RPMI7951 (cell line): ENCODE measurements around the gene CHRNG. TPM values are rescaled to one million over a fixed set of nuclear protein-coding genes. Genes with fewer than 3 reads are reported as not detected.
A peak's percentile ranks its signal among the peaks of the same experiment; 100 is the strongest.

Experiments used
- DNase-seq: peaks from one replicate; pipeline ENCODE4 v3.0.0-alpha.2; 2012; ENCODE audit warnings: low read depth
- total RNA-seq: library from RNA; depleted of rRNA; stranded (reverse); fragments of >200 nt; shearing (Covaris generic); gene quantifications from 2 replicates; pipeline ENCODE4 v1.2.3, GENCODE V29; 2014; rRNA removed

CHRNG gene
- total RNA-seq = not detected in 2 replicates

GRCh38 chr2:232539298-232540231 is at the start of gene CHRNG:
TSS of gene CHRNG (plus strand) at chr2:232539692. CDS start at chr2:232539748, 56 bp downstream.
- no peak for DNase-seq

GRCh38 chr2:232490221-232491138 is 49.0 kb upstream of the CHRNG start:
- DNase-seq = no peak

GRCh38 chr2:232491139-232491780 is 48.2 kb upstream of the CHRNG start:
- no peak for DNase-seq

GRCh38 chr2:232492236-232492848 is 47.1 kb upstream of the CHRNG start:
- no peak for DNase-seq

GRCh38 chr2:232492963-232493700 is 46.4 kb upstream of the CHRNG start:
- no peak for DNase-seq

GRCh38 chr2:232493701-232494474 is 45.6 kb upstream of the CHRNG start:
- DNase-seq = no peak

- no peak for DNase-seq
Measured at GRCh38 chr2:232494542-232494941, 45.0 kb upstream of the CHRNG start.

- DNase-seq = no peak
Measured at GRCh38 chr2:232495292-232495691, 44.2 kb upstream of the CHRNG start.

GRCh38 chr2:232496501-232497270 is 42.8 kb upstream of the CHRNG start:
- no peak for DNase-seq

GRCh38 chr2:232497348-232497747 is 42.1 kb upstream of the CHRNG start:
- DNase-seq = no peak

- no peak for DNase-seq
Measured at GRCh38 chr2:232498452-232498851, 41.0 kb upstream of the CHRNG start.

GRCh38 chr2:232501331-232501771 is 38.1 kb upstream of the CHRNG start:
- no peak for DNase-seq

- no peak for DNase-seq
Measured at GRCh38 chr2:232501794-232502390, 37.6 kb upstream of the CHRNG start.

GRCh38 chr2:232502511-232502910 is 37.0 kb upstream of the CHRNG start:
- no peak for DNase-seq

GRCh38 chr2:232502911-232503808 is 36.3 kb upstream of the CHRNG start:
- peak; percentile 21 for DNase-seq

- no peak for DNase-seq
Measured at GRCh38 chr2:232503809-232504323, 35.6 kb upstream of the CHRNG start.

GRCh38 chr2:232504438-232504837 is 35.1 kb upstream of the CHRNG start:
- DNase-seq = no peak
